ENCODE results near the gene BCL7B. TPM values are rescaled to one million over a fixed set of nuclear protein-coding genes. Genes with fewer than 3 reads are reported as not detected.

Gene BCL7B
- total and polyA plus RNA-seq, 2 of the 4 experiments (the other 2 are of a cell fraction): 7.2 to 51.3 TPM

DNA sequence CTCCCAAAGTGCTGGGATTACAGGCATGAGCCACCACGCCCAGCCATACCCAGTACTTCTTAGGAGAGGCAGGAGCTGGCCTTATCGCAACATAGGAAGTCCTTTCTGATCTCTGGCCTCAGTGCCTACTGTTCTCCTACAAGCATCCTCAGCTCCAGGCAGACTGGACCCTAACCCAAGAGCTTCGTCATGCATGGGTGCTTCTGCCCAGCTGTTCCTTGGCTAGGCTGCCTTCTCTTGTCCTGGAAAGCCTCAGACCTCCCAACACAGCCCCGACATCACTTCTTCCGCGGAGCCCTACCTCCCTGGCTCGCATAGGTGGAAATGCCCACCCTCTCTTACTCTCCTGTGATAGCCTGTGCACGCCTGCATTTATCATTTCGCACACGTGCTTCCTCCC lies 15.8 kb downstream of the BCL7B start:
- in situ Hi-C loops (cut with MboI; ENCODE audit: low sequenced_read_pairs): no loop called here
- Histone ChIP-seq H3K4me3 (ENCODE audit: insufficient read depth, low read depth, low read length) (no peak overlapping the region), H3K56ac (ENCODE audit: extremely low read depth, insufficient read depth, low read length) (no peak overlapping the region), H4K5ac (ENCODE audit: low read depth, low read length) (no peak overlapping the region), H3K4me2 (ENCODE audit: low read depth, low read length) (no peak overlapping the region), H4K91ac (ENCODE audit: insufficient read depth, low read depth, low read length) (no peak overlapping the region), H3K9ac (ENCODE audit: low read depth, low read length) (no peak overlapping the region), H2BK20ac (ENCODE audit: low read depth, low read length) (no peak overlapping the region), H2AK5ac (ENCODE audit: low read depth, low read length) (no peak overlapping the region), H2BK5ac (ENCODE audit: low read depth, low read length, poor library complexity, severe bottlenecking) (no peak overlapping the region), H3K14ac (replicated peaks; ENCODE audit: low read depth, low read length) (no peak overlapping the region), H3K4me1 (ENCODE audit: control insufficient read depth, insufficient read depth, low read length) (no peaks in the 10 kb centered on the region), H2BK120ac (ENCODE audit: low read depth, low read length) (no peak overlapping the region), H2AK9ac (replicated peaks; ENCODE audit: low read depth, low read length, poor library complexity) (no peak overlapping the region), H3K27ac (ENCODE audit: insufficient read depth, low read length) (no peak overlapping the region), H2AFZ (replicated peaks; ENCODE audit: low read length, poor library complexity) (no peak overlapping the region), H4K8ac (ENCODE audit: low read depth in 2 of 2, low read length in 2 of 2) (no peak overlapping the region), H2BK15ac (ENCODE audit: low read depth, low read length) (no peak overlapping the region), H3K18ac (ENCODE audit: low read depth, low read length) (no peak overlapping the region), H3K79me1 (ENCODE audit: low read depth in 1 of 2, low read length in 2 of 2) (peaks cover 48 to 70% of the 10 kb centered on the region in 2 experiments), H3K9me3 (ENCODE audit: control insufficient read depth, insufficient read depth, low read length) (no peaks in the 10 kb centered on the region), H3K36me3 (ENCODE audit: control insufficient read depth, insufficient read depth, low read length) (peaks cover 52% of the 10 kb centered on the region), H3K27me3 (ENCODE audit: control insufficient read depth, insufficient read depth, low read length) (no peaks in the 10 kb centered on the region), H3K23ac (ENCODE audit: low read depth, low read length) (no peak overlapping the region), H4K20me1 (ENCODE audit: insufficient read depth, low read length) (peaks cover 9% of the 10 kb centered on the region), H3K4ac (ENCODE audit: low read depth, low read length) (no peak overlapping the region), H3K9me1 (ENCODE audit: insufficient read depth, low read length) (peaks cover 8% of the 10 kb centered on the region; the same call in 1 of the 2 replicates)
- ChIA-PET POLR2A (ENCODE audit: unreplicated experiment) (no interaction called here), CTCF (no interaction called here)
- ATAC-seq (ENCODE audit: low read depth) (no peak), DNase-seq (no peak)
- intact Hi-C loops (cut with micrococcal nuclease): no loop called here
- TF ChIP-seq CEBPB (IDR thresholded peaks at IDR 0.05; ENCODE audit: low read depth, low read length) (no peak), FOS (IDR thresholded peaks at IDR 0.05; ENCODE audit: low read depth, low read length) (no peak), BHLHE40 (IDR thresholded peaks at IDR 0.05; ENCODE audit: low read depth, low read length) (no peak), SMC3 (IDR thresholded peaks at IDR 0.05; ENCODE audit: low read depth, low read length) (no peak), NFE2L2 (IDR thresholded peaks at IDR 0.05; ENCODE audit: low read depth, low read length) (no peak), RCOR1 (IDR thresholded peaks at IDR 0.05; ENCODE audit: insufficient replicate concordance, low read length) (no peak), RFX5 (IDR thresholded peaks at IDR 0.05; ENCODE audit: low read depth, low read length) (no peak), RAD21 (IDR thresholded peaks at IDR 0.05; ENCODE audit: low read length) (no peak), MAZ (IDR thresholded peaks at IDR 0.05; ENCODE audit: borderline replicate concordance, low read depth, low read length) (no peak), CHD1 (IDR thresholded peaks at IDR 0.05; ENCODE audit: low read depth, low read length) (no peak), MAFK (IDR thresholded peaks at IDR 0.05; ENCODE audit: low read depth, low read length) (no peak), POLR2A (IDR thresholded peaks at IDR 0.05; ENCODE audit: low read depth, low read length) (no peak), MXI1 (IDR thresholded peaks at IDR 0.05; ENCODE audit: borderline replicate concordance, low read depth, low read length) (no peak)
- TF ChIP-seq, protein P1, sequence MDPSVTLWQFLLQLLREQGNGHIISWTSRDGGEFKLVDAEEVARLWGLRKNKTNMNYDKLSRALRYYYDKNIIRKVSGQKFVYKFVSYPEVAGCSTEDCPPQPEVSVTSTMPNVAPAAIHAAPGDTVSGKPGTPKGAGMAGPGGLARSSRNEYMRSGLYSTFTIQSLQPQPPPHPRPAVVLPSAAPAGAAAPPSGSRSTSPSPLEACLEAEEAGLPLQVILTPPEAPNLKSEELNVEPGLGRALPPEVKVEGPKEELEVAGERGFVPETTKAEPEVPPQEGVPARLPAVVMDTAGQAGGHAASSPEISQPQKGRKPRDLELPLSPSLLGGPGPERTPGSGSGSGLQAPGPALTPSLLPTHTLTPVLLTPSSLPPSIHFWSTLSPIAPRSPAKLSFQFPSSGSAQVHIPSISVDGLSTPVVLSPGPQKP (IDR thresholded peaks at IDR 0.05; ENCODE audit: borderline replicate concordance, low read depth, low read length): no peak
- TF ChIP-seq, protein P2, sequence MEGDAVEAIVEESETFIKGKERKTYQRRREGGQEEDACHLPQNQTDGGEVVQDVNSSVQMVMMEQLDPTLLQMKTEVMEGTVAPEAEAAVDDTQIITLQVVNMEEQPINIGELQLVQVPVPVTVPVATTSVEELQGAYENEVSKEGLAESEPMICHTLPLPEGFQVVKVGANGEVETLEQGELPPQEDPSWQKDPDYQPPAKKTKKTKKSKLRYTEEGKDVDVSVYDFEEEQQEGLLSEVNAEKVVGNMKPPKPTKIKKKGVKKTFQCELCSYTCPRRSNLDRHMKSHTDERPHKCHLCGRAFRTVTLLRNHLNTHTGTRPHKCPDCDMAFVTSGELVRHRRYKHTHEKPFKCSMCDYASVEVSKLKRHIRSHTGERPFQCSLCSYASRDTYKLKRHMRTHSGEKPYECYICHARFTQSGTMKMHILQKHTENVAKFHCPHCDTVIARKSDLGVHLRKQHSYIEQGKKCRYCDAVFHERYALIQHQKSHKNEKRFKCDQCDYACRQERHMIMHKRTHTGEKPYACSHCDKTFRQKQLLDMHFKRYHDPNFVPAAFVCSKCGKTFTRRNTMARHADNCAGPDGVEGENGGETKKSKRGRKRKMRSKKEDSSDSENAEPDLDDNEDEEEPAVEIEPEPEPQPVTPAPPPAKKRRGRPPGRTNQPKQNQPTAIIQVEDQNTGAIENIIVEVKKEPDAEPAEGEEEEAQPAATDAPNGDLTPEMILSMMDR (conservative IDR thresholded peaks at IDR 0.05; ENCODE audit: low read depth, low read length): no peak
- TF ChIP-seq, protein P3, sequence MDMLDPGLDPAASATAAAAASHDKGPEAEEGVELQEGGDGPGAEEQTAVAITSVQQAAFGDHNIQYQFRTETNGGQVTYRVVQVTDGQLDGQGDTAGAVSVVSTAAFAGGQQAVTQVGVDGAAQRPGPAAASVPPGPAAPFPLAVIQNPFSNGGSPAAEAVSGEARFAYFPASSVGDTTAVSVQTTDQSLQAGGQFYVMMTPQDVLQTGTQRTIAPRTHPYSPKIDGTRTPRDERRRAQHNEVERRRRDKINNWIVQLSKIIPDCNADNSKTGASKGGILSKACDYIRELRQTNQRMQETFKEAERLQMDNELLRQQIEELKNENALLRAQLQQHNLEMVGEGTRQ (IDR thresholded peaks at IDR 0.05; ENCODE audit: low read depth, low read length): no peak
- 93% methylated on average over 5 of the region's 10 CpGs; no CpG with 5 or more reads in 1 of the 2 experiments for WGBS, 2 experiments (ENCODE audit: extremely low coverage in 2 of 2, insufficient read length in 1 of 2)
- BruUV-seq (replicated peaks): no TSS peak
- dilution Hi-C loops (cut with HindIII; ENCODE audit: low sequenced_read_pairs, unreplicated experiment): no loop called here
